Measurements from ENCODE around the gene SDSL. TPM values are rescaled to one million over a fixed set of nuclear protein-coding genes. Genes with fewer than 3 reads are reported as not detected.

Gene SDSL, protein sequence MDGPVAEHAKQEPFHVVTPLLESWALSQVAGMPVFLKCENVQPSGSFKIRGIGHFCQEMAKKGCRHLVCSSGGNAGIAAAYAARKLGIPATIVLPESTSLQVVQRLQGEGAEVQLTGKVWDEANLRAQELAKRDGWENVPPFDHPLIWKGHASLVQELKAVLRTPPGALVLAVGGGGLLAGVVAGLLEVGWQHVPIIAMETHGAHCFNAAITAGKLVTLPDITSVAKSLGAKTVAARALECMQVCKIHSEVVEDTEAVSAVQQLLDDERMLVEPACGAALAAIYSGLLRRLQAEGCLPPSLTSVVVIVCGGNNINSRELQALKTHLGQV
- total RNA-seq = 11.5 TPM
- long read RNA-seq, transcript SDSL-202 (8 exons, 1,449 nt) = major isoform, 23 of 25 reads
- long read RNA-seq, partial matches to known transcripts = 1 of 25 reads
- long read RNA-seq, other reads (novel, unspliced or antisense) = 1 of 25 reads

DNA sequence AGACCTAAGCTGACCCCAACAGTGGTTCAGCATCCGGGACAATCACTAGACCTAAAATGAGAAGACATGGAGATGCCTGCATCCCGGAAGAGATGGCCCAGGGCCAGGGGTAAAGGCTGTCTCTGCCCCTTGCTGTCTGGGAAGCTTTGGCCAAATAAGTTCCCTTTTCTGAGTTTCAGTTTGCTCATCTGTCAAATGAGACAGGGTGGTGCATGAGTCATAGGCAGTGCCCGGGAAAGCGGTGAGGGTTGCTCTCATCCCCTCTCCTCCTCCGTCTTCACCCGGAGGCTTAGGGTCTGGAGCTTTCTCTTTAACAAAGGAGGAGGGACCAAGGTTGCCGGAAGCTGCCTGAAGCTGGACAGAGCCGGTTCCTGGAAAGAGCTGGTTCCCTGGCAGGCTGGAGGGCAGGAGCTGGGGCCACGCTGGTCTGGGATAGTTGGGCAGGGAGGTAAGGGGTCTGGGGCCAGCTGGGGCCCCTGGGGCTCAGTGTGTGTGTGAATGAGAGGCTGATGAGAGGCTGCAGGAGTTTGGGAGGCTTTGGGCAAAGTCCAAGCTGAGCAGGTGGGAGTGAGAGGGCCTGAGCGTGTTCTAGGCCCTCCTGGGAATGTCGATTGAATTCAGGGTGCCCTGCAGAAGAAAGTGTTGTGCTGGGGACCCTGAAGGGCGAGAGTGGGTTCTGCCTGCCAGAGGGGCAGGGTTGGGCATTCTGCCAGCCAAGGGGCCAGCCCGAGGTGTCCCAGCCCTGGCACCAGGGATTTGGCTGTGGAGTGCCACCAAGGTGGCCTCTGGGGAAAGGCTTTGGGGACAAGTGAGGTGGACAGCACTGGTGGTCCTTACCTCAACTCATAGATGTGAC, at the start of gene SDSL:
Gene SDSL, plus strand, starts transcription at position 351 of the 856 bp plus-strand sequence. CDS start 5,603 bp downstream, outside the sequence.
- intact Hi-C loops (cut with DNase I) = loop anchor here (5.0 kb wide), 1 partner anchor 225 kb away; no protein-coding TSS in a partner anchor
- peak; percentile 86 for DNase-seq (ENCODE audit: low spot score)

DNA sequence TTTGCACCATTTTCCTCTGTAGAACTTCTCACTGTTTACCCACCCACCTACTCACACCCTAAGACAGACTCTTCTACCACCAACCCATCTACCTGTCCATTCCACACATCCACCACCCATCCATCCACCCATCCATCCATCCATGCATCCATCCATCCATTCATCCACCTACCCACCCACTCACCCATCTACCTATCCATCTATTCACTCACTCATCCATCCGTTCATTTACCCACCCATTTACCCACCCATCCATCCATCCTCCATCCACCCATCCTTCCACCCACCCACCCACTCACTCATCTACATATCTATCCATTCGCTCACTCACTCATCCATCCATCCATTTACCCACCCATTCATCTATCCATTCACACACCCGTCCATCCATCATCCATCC, 48.7 kb upstream of the SDSL start:
- intact Hi-C loops (cut with DNase I) = no loop called here
- DNase-seq (ENCODE audit: low spot score) = no peak

DNA sequence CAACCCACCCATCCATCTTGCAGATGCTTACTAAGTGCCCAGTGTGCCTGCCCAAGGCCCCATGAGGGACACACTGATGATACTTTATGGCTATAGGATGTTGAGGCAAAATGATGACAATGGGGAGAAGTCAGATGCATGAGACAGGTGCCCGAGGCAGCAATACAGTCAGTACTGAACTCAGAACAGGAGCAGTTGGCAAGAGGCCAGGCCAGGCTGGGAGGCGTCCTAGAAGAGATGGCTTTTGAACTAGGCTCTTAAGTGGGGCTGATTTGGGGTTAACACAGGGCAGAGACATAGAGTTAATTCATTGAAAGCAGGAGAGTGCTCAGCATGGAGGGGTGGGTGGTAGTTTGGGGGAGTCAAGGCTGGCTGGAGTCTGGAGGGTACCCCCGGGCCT, 48.2 kb upstream of the SDSL start:
- intact Hi-C loops (cut with DNase I) = no loop called here
- DNase-seq (ENCODE audit: low spot score) = no peak

GRCh38 chr12:113374823-113375428, 47.3 kb upstream of the SDSL start:
- DNase-seq (ENCODE audit: low spot score) = no peak
- intact Hi-C loops (cut with DNase I) = no loop called here

- intact Hi-C loops (cut with DNase I) = no loop called here
These were observed 43.9 kb upstream of the SDSL start for GRCh38 chr12:113378291-113378690.

DNA sequence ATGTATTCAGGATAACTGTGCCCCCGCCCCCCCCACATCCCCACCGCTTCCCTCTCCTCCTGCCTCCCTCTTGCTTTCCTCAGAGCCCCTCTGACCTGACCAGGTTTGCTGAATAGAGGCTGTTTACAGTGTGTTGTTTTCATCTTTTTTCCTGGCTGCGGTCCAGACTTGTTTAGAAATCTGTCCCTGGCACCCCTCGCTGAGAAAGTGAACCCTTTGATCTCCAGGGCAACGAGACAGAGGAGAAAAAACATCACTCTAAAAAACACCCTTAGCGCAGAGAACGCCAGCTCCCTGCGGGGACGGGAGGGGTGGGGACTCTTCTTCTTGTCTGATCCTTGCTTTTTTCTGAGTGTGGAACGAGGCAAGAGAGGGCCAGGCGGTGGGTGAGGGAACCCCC, 41.0 kb upstream of the SDSL start:
- intact Hi-C loops (cut with DNase I) = no loop called here
- DNase-seq (ENCODE audit: low spot score) = no peak

More at GRCh38 chr12:113378291-113378690, 43.9 kb upstream of the SDSL start:
- no peak for DNase-seq (ENCODE audit: low spot score)

- intact Hi-C loops (cut with DNase I) = no loop called here
- no peak for DNase-seq (ENCODE audit: low spot score)
These were observed 40.0 kb upstream of the SDSL start for GRCh38 chr12:113382206-113382605.

GRCh38 chr12:113384778-113385177, 37.4 kb upstream of the SDSL start:
- no peak for DNase-seq (ENCODE audit: low spot score)
- intact Hi-C loops (cut with DNase I) = no loop called here

DNA sequence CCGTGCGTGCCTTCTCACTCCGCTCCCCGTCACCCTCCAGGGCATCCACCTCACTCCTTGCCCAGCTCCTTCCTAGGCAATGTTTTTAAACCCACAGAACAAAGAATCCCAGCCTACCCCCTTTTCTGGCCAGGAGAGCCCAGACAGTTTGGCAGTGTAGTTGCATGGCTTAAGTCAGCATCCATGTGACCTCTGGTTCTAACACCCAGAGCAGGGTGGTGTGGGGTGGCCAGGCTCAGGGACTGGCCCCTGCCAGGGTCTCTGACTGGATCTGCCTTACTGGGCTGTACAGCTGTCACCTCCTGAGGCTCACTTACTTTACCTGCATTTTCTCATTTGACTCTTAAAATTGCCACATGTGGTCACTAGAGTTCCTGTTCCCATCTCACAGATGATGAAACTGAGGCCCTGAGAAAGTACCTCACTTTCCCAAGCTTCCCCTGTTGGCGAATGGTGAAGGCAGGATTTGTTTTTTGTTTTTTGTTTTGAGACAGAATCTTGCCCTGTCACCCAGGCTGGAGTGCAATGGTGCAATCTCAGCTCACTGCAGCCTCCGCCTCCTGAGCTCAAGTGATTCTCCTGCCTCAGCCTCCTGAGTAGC, 36.8 kb upstream of the SDSL start:
- DNase-seq (ENCODE audit: low spot score) = no peak

GRCh38 chr12:113386866-113387566, 35.2 kb upstream of the SDSL start:
- intact Hi-C loops (cut with DNase I) = no loop called here
- no peak for DNase-seq (ENCODE audit: low spot score)

More for the DNA sequence above, 36.8 kb upstream of the SDSL start:
- intact Hi-C loops (cut with DNase I) = no loop called here

GRCh38 chr12:113387631-113388030, 34.5 kb upstream of the SDSL start:
- DNase-seq (ENCODE audit: low spot score) = no peak
- intact Hi-C loops (cut with DNase I) = no loop called here

DNA sequence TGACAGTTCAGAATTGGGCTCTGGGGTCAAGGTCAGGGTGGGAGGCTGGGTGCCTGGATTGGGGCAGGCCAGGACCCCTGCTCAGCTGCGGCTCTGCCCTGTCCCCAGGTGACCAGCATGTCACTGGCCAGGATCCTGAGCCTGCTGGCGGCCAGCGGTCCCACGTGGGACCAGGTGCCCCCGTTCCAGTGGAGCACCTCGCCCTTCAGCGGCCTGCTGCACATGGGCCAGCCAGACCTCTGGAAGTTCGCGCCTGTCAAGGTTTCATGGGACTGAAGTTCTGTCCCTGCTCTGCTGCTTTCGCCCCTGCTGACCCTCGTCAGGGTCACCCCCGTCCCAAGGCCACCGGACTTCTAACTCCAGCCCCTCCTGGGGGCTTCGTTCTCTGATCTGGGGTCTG, 33.8 kb upstream of the SDSL start:
- intact Hi-C loops (cut with DNase I) = no loop called here
- no peak for DNase-seq (ENCODE audit: low spot score)

DNA sequence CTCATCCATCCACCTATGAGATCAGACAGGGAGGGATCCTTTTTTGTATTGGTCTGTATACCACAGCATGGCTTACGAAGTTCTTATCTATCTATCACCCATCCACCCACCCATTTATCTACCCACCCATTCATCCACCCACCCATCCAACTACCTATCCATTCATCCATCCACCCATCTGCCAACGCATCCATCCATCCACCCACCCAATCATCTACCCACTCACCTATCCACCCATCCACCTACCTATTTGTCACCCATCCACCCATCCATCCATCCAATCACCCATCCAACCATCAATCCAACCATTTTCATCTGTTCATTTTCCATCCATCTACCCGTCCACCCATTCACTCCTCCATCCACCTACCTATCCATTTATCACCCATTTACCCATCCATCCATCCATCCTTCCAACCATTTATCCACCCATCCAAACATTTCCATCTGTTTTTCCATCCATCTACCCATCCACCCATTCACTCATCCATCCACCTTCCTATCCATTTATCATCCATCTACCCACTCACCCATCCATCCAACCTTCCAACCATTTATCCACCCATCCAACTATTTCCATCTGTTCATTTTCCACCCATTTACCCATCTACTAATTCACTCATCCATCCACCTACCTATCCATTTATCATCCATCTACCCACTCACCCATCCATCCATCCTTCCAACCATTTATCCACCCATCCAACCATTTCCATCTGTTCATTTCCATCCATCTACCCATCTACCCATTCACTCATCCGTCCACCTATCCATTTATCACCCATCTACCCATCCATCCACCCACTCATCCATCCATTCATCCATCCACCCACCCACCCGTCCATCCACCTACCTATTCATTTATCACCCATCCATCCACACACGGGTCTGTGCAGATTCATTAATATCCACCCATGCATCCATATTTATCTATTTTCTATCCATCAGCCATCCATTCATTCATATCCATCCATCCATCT, 31.8 kb upstream of the SDSL start:
- DNase-seq (ENCODE audit: low spot score) = no peak

GRCh38 chr12:113391145-113391544, 31.0 kb upstream of the SDSL start:
- intact Hi-C loops (cut with DNase I) = no loop called here
- no peak for DNase-seq (ENCODE audit: low spot score)

More for the DNA sequence above, 31.8 kb upstream of the SDSL start:
- intact Hi-C loops (cut with DNase I) = no loop called here

DNA sequence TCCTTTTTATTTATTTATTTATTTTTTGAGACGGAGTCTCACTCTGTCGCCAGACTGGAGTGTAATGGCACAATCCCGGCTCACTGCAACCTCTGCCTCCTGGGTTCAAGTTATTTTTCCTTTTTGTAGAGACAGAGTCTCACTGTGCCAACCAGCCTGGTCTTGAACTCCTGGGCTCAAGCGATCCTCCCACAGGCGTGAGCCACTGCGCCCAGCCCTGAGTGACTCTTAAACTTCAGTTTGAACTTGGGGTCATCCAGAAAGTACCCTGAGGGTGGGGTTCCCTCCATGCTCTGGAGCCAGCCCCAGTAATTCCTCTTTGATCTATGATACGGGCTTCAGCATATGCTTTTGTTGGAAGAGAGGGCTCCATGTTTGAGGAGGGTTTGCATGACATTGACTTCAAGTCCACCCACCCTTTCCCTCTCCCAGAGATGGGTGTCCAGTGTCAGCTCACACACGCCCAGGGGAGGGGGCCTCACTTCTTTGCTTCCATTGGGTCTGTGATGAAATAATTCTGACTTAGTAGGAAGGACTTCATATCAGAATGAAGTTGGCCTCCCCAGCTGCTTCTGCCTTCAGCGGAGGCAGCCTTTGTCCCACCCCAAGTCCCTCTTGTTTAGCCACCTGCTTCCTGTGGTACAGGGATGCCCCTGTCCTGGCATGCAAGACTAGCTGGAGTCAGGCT, 30.4 kb upstream of the SDSL start:
- no peak for DNase-seq (ENCODE audit: low spot score)
- intact Hi-C loops (cut with DNase I) = no loop called here

DNA sequence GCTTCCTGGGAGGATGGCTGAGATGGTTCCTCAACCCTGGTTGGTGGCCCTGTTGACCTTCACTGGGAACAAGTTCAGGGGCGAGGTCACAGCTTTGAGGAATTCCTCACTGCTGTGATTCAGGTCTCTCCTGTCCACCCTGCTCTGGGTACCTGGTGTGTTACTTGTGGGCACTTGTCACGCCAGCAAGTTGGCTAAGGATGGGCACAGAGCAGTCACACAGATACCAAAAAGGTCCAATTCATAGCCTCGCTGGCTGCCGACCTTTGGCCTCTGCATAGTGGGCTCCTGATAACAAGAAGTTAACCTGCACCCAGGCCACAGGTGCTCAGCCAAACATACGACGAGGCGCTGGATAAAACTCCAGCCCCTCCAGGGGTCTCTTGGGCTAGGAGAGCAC, 29.7 kb upstream of the SDSL start:
- DNase-seq (ENCODE audit: low spot score) = no peak
- intact Hi-C loops (cut with DNase I) = no loop called here

GRCh38 chr12:113392988-113393579, 29.1 kb upstream of the SDSL start:
- no peak for DNase-seq (ENCODE audit: low spot score)
- intact Hi-C loops (cut with DNase I) = no loop called here
